IMR-90 (cell line): ENCODE results near the gene NHSL2. TPM values are rescaled to one million over a fixed set of nuclear protein-coding genes. Genes with fewer than 3 reads are reported as not detected.

Experiments used
- ATAC-seq: fragments of 200-7000 bp; cut with Tn5 transposase; 2 replicates; pipeline ENCODE4 v1.9.1; 2020; ENCODE audit warnings: low read depth, mild to moderate bottlenecking, moderate library complexity
- BruUV-seq: library from RNA; stranded (reverse); fragments of 400-500 nt; replicated peaks from 2 replicates; lab custom pipeline; 2021; lab: Mats Ljungman, UMichigan
- CTCF ChIA-PET: fragments of 300-600 bp; formaldehyde crosslinking; extraction: SDS; loops from one replicate; lab custom pipeline; 2021; ENCODE audit warnings: antibody characterized with exemption; lab: Yijun Ruan, JAX
- POLR2A ChIA-PET: fragments of 300-600 bp; sonication (Branson Sonifier 250); formaldehyde crosslinking; loops from one replicate; lab custom pipeline; 2022; ENCODE audit warnings: antibody characterized with exemption; ENCODE audit not compliant: unreplicated experiment; lab: Charles Lee
- DNase-seq: peaks from one replicate; pipeline ENCODE4 v3.0.0; 2013
- H2AFZ ChIP-seq: replicated peaks from 2 replicates; pipeline ENCODE3; 2013; ENCODE audit warnings: low read length, mild to moderate bottlenecking; ENCODE audit not compliant: poor library complexity
- H2AK5ac ChIP-seq: 2 replicates; pipeline ENCODE4 v1.6.1; 2013; ENCODE audit warnings: low read depth, low read length, inconsistent platforms
- H2AK9ac ChIP-seq: replicated peaks from 2 replicates; pipeline ENCODE3; 2013; ENCODE audit warnings: mild to moderate bottlenecking, low read depth, low read length, moderate library complexity; ENCODE audit not compliant: poor library complexity
- H2BK120ac ChIP-seq: 2 replicates; pipeline ENCODE4 v1.6.1; 2013; ENCODE audit warnings: low read depth, low read length, inconsistent platforms
- H2BK15ac ChIP-seq: 3 replicates; pipeline ENCODE4 v1.6.1; 2013; ENCODE audit warnings: low read depth, low read length, inconsistent platforms
- H2BK20ac ChIP-seq: 2 replicates; pipeline ENCODE4 v1.6.1; 2013; ENCODE audit warnings: low read depth, mild to moderate bottlenecking, inconsistent platforms, low read length, moderate library complexity
- H2BK5ac ChIP-seq: 2 replicates; pipeline ENCODE4 v1.6.1; 2013; ENCODE audit warnings: mild to moderate bottlenecking, low read depth, low read length, inconsistent platforms; ENCODE audit not compliant: poor library complexity, severe bottlenecking
- H3K14ac ChIP-seq: replicated peaks from 2 replicates; pipeline ENCODE4 v1.6.1; 2013; ENCODE audit warnings: low read depth, low read length, inconsistent platforms
- H3K18ac ChIP-seq: 2 replicates; pipeline ENCODE4 v1.6.1; 2013; ENCODE audit warnings: low read depth, low read length, control low read depth
- H3K23ac ChIP-seq: 2 replicates; pipeline ENCODE4 v1.6.1; 2013; ENCODE audit warnings: low read depth, low read length, inconsistent platforms
- H3K27ac ChIP-seq: 2 replicates; pipeline ENCODE4 v1.5.1; 2013; ENCODE audit warnings: mild to moderate bottlenecking, control low read depth, low read length; ENCODE audit not compliant: insufficient read depth
- H3K27me3 ChIP-seq: 2 replicates; pipeline ENCODE4 v1.6.1; 2013; ENCODE audit warnings: low read length; ENCODE audit not compliant: control insufficient read depth, insufficient read depth
- H3K36me3 ChIP-seq: 2 replicates; pipeline ENCODE4 v1.6.1; 2013; ENCODE audit warnings: low read length, mixed read lengths; ENCODE audit not compliant: control insufficient read depth, insufficient read depth
- H3K4ac ChIP-seq: 2 replicates; pipeline ENCODE4 v1.6.1; 2013; ENCODE audit warnings: low read depth, low read length, inconsistent platforms
- H3K4me1 ChIP-seq: 2 replicates; pipeline ENCODE4 v1.6.1; 2013; ENCODE audit warnings: low read length, mixed read lengths; ENCODE audit not compliant: control insufficient read depth, insufficient read depth
- H3K4me2 ChIP-seq: 2 replicates; pipeline ENCODE4 v1.6.1; 2013; ENCODE audit warnings: low read depth, mild to moderate bottlenecking, control low read depth, low read length, moderate library complexity
- H3K4me3 ChIP-seq: 2 replicates; pipeline ENCODE4 v1.5.1; 2013; ENCODE audit warnings: low read depth, mild to moderate bottlenecking, control low read depth, low read length, moderate library complexity; ENCODE audit not compliant: insufficient read depth
- H3K56ac ChIP-seq: 2 replicates; pipeline ENCODE4 v1.6.1; 2013; ENCODE audit warnings: low read length, inconsistent platforms; ENCODE audit not compliant: insufficient read depth; ENCODE audit errors: extremely low read depth
- H3K79me1 ChIP-seq, 2 experiments: 2 replicates each; pipeline ENCODE4 v1.6.1; 2013; ENCODE audit warnings: low read length in 2 of 2, inconsistent platforms in 1 of 2, low read depth in 1 of 2
- H3K9ac ChIP-seq: 2 replicates; pipeline ENCODE4 v1.6.1; 2013; ENCODE audit warnings: low read depth, low read length, control low read depth
- H3K9me1 ChIP-seq: 2 replicates; pipeline ENCODE4 v1.6.1; 2013; ENCODE audit warnings: low read length, inconsistent platforms; ENCODE audit not compliant: insufficient read depth
- H3K9me3 ChIP-seq: 2 replicates; pipeline ENCODE4 v1.6.1; 2013; ENCODE audit warnings: low read length; ENCODE audit not compliant: control insufficient read depth, insufficient read depth
- H4K20me1 ChIP-seq: 2 replicates; pipeline ENCODE4 v1.6.1; 2013; ENCODE audit warnings: low read length, inconsistent platforms; ENCODE audit not compliant: insufficient read depth
- H4K5ac ChIP-seq: 2 replicates; pipeline ENCODE4 v1.6.1; 2013; ENCODE audit warnings: mild to moderate bottlenecking, low read depth, low read length, control low read depth
- H4K8ac ChIP-seq, 2 experiments: 2 replicates each; pipeline ENCODE4 v1.6.1; 2013; ENCODE audit warnings: low read depth in 2 of 2, low read length in 2 of 2, control low read depth in 1 of 2, inconsistent platforms in 1 of 2
- H4K91ac ChIP-seq: 2 replicates; pipeline ENCODE4 v1.6.1; 2013; ENCODE audit warnings: low read depth, low read length, inconsistent platforms; ENCODE audit not compliant: insufficient read depth
- CTCF ChIP-seq: conservative IDR thresholded peaks from 2 replicates; pipeline ENCODE4 v1.5.1; 2012; ENCODE audit warnings: mild to moderate bottlenecking, low read depth, low read length, improper control_type of control experiment
- MAFK ChIP-seq: IDR thresholded peaks from 2 replicates; pipeline ENCODE4 v1.6.1; 2012; ENCODE audit warnings: low read depth, low read length, improper control_type of control experiment
- MAZ ChIP-seq: IDR thresholded peaks from 2 replicates; pipeline ENCODE4 v1.6.1; 2012; ENCODE audit warnings: low read depth, mild to moderate bottlenecking, low read length, improper control_type of control experiment, moderate library complexity, borderline replicate concordance
- USF2 ChIP-seq: fragments of 150-350 bp; IDR thresholded peaks from 2 replicates; pipeline ENCODE4 v1.6.1; 2017; ENCODE audit warnings: mild to moderate bottlenecking, antibody characterized with exemption, low read length, low read depth
- WGBS, 2 experiments: methylation state at CpG; one replicate each; pipeline versions ENCODE4 v1.1.5 to v1.1.7; 2013; ENCODE audit warnings: missing lambda C conversion rate in 2 of 2; ENCODE audit not compliant: insufficient read length in 1 of 2; ENCODE audit errors: extremely low coverage in 2 of 2; 5-methylcytosine and 5-hydroxymethylcytosine counted together
- dilution Hi-C: fragments of 300-500 bp; cut with HindIII; formaldehyde crosslinking; loops from one replicate; pipeline ENCODE4 v1.14.3; 2018; ENCODE audit warnings: low sequenced_read_pairs; ENCODE audit not compliant: unreplicated experiment
- in situ Hi-C: fragments of 300-500 bp; cut with MboI; formaldehyde crosslinking; loops from 3 replicates; pipeline ENCODE4 v1.14.3; 2019; ENCODE audit warnings: low sequenced_read_pairs, inconsistent platforms, mixed read lengths
- intact Hi-C: fragments of 100-400 bp; cut with micrococcal nuclease; formaldehyde crosslinking; loops from 2 replicates; pipeline ENCODE4 v1.10.0; 2022
- polyA plus RNA-seq, 3 experiments: library from polyadenylated mRNA; depleted of rRNA; stranded (reverse); fragments of >200 nt; gene quantifications; 2 replicates each; pipeline ENCODE4 v1.2.3, GENCODE V29; 2012; ENCODE audit warnings: low replicate concordance in 1 of 3
- total RNA-seq: library from RNA; depleted of rRNA; stranded (reverse); fragments of >200 nt; gene quantifications from 2 replicates; pipeline ENCODE4 v1.2.3, GENCODE V29; 2012

NHSL2 gene
- total and polyA plus RNA-seq, 2 of the 4 experiments (the other 2 are of a cell fraction): 0.72 to 0.75 TPM

GRCh38 chrX:72038868-72039267 lies 128.2 kb downstream of the NHSL2 start:
- Histone ChIP-seq H2BK20ac (no peak overlapping the region), H4K8ac (no peak overlapping the region), H3K56ac (no peak overlapping the region), H4K20me1 (0 out of 2 replicates have a peak, but pooled peaks cover 3% of the 10 kb centered on the region), H3K14ac (no peak overlapping the region), H3K9ac (no peak overlapping the region), H2BK15ac (no peak overlapping the region), H2AK9ac (no peak overlapping the region), H3K9me1 (no peaks in the 10 kb centered on the region), H4K91ac (no peak overlapping the region), H3K4me2 (no peak overlapping the region), H4K5ac (no peak overlapping the region), H3K4me1 (peaks cover 7% of the 10 kb centered on the region; the same call in 1 of the 2 replicates), H3K23ac (no peak overlapping the region), H3K27ac (no peak overlapping the region), H2BK5ac (no peak overlapping the region), H2AK5ac (no peak overlapping the region), H2BK120ac (no peak overlapping the region), H3K18ac (no peak overlapping the region), H3K79me1 (no peaks in the 10 kb centered on the region), H3K4ac (no peak overlapping the region), H3K9me3 (peaks cover 4% of the 10 kb centered on the region), H3K27me3 (peaks cover 38% of the 10 kb centered on the region), H3K4me3 (no peak overlapping the region), H3K36me3 (no peaks in the 10 kb centered on the region), H2AFZ (no peak overlapping the region)
- intact Hi-C loops (no loop called here), dilution Hi-C loops (no loop called here), in situ Hi-C loops (no loop called here)
- ATAC-seq (no peak), DNase-seq (no peak)
- TF ChIP-seq USF2: no peak
- TF ChIP-seq MAZ: no peak
- no peak for TF ChIP-seq CTCF
- no peak for TF ChIP-seq MAFK
- ChIA-PET CTCF (no interaction called here), POLR2A (no interaction called here)
- BruUV-seq: no TSS peak
- no CpG with 5 or more reads among the region's 2 CpGs for WGBS, 2 experiments
